ENCODE results near the gene NFE2. TPM values are rescaled to one million over a fixed set of nuclear protein-coding genes. Genes with fewer than 3 reads are reported as not detected.
A peak's percentile ranks its signal among the peaks of the same experiment; 100 is the strongest.

Gene NFE2
- total and polyA plus RNA-seq, 4 donors, result 0.44 to 155 (median 1.2) TPM

DNA sequence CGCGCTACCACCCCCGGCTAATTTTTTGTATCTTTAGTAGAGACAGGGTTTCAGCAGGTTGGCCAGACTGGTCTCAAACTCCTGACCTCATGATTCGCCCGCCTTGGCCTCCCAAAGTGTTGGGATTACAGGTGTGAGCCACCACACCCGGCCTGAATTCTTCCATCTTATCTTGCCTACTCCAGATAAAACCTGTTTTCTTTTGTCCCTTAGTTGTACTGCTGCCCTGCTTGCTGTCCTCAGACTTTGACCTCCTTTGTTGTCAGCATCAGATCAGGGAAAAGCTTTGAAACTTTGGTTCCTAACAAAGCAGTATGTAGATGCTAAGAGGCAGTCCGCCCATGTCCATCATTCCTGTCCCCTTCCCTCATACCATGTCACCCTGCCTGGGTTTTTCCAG, 40.0 kb upstream of the NFE2 start:
- Histone ChIP-seq H3K9ac (ENCODE audit: low read depth in 1 of 2, low read length in 2 of 2) (no peak overlapping the region), H3K27me3 (ENCODE audit: control insufficient read depth in 4 of 4, insufficient read depth in 4 of 4, low read length in 3 of 4) (no peaks in the 10 kb centered on the region), H3K27ac (ENCODE audit: low read depth in 1 of 2, low read length in 2 of 2) (no peak overlapping the region), H3K4me1 (ENCODE audit: control insufficient read depth in 4 of 4, insufficient read depth in 4 of 4, low read length in 3 of 4) (peaks cover 5 to 24% (median 13%) of the 10 kb centered on the region in 4 donors), H3K36me3 (ENCODE audit: control insufficient read depth in 4 of 4, insufficient read depth in 3 of 4, low read depth in 1 of 4, low read length in 3 of 4) (peaks cover 9 to 46% (median 32%) of the 10 kb centered on the region in 4 donors), H3K9me3 (ENCODE audit: control insufficient read depth in 4 of 4, low read length in 3 of 4) (no peaks in the 10 kb centered on the region), H3K4me3 (ENCODE audit: low read depth in 1 of 3, low read length in 3 of 3) (no peak overlapping the region)
- 90% methylated on average over 7 of the region's 7 CpGs for WGBS
- TF ChIP-seq HNF4A (conservative IDR thresholded peaks at IDR 0.05) (peak; percentile 27 to 34), GABPA (IDR thresholded peaks at IDR 0.05 in 1 of 2, conservative IDR thresholded peaks at IDR 0.05 in 1 of 2) (no peak), TAF1 (conservative IDR thresholded peaks at IDR 0.05) (no peak), JUND (IDR thresholded peaks at IDR 0.05) (no peak), YY1 (IDR thresholded peaks at IDR 0.05) (no peak)
- TF ChIP-seq, protein P1, sequence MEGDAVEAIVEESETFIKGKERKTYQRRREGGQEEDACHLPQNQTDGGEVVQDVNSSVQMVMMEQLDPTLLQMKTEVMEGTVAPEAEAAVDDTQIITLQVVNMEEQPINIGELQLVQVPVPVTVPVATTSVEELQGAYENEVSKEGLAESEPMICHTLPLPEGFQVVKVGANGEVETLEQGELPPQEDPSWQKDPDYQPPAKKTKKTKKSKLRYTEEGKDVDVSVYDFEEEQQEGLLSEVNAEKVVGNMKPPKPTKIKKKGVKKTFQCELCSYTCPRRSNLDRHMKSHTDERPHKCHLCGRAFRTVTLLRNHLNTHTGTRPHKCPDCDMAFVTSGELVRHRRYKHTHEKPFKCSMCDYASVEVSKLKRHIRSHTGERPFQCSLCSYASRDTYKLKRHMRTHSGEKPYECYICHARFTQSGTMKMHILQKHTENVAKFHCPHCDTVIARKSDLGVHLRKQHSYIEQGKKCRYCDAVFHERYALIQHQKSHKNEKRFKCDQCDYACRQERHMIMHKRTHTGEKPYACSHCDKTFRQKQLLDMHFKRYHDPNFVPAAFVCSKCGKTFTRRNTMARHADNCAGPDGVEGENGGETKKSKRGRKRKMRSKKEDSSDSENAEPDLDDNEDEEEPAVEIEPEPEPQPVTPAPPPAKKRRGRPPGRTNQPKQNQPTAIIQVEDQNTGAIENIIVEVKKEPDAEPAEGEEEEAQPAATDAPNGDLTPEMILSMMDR (IDR thresholded peaks at IDR 0.05; ENCODE audit: low read depth, low read length, missing input control), result no peak
- DNase-seq (ENCODE audit: low spot score), result no peak

DNA sequence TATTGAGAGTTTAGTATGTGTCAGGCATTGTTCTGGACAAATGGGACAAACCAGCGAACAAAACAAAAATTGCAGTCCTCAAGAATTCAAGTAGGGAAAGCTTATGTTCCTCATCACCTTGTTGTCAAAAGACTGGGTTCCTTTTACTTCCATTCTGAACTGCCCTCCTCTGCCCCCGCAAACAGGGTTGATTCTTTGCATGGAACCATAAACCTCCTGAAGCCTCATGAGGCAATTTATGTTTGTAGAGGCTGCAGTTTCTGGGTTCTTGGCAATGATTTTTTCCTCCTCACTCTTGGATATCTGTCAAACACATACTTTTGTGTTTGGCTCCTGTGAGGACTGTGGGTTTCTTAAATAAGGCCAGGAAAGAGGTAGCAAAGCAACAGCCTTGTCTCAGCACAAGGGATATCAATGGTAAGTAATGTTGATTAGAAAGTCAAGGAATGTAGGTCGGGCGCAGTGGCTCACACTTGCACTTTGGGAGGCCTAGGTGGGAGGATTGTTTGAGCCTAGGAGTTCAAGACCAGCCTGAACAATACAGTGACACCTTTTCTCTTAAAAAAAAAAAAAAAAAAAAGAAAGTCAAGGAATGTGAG, 38.0 kb upstream of the NFE2 start:
- TF ChIP-seq RXRA (IDR thresholded peaks at IDR 0.05), result no peak
- TF ChIP-seq HNF4A (conservative IDR thresholded peaks at IDR 0.05), result no peak
- no peak overlapping the region for H3K9ac ChIP-seq (ENCODE audit: low read depth in 1 of 2, low read length in 2 of 2)
- no peak overlapping the region for H3K4me3 ChIP-seq (ENCODE audit: low read depth in 1 of 3, low read length in 3 of 3)
- peaks cover 3 to 31% (median 24%) of the 10 kb centered on the region in 4 donors for H3K36me3 ChIP-seq (ENCODE audit: control insufficient read depth in 4 of 4, insufficient read depth in 3 of 4, low read depth in 1 of 4, low read length in 3 of 4)
- DNase-seq (ENCODE audit: low spot score), result no peak
- H3K27ac ChIP-seq (ENCODE audit: low read depth in 1 of 2, low read length in 2 of 2), result no peak overlapping the region
- H3K27me3 ChIP-seq (ENCODE audit: control insufficient read depth in 4 of 4, insufficient read depth in 4 of 4, low read length in 3 of 4), result no peaks in the 10 kb centered on the region
- WGBS, result 97% methylated on average over 4 of the region's 4 CpGs
- H3K4me1 ChIP-seq (ENCODE audit: control insufficient read depth in 4 of 4, insufficient read depth in 4 of 4, low read length in 3 of 4), result peaks cover 5 to 26% (median 13%) of the 10 kb centered on the region in 4 donors
- no peaks in the 10 kb centered on the region for H3K9me3 ChIP-seq (ENCODE audit: control insufficient read depth in 4 of 4, low read length in 3 of 4)

DNA sequence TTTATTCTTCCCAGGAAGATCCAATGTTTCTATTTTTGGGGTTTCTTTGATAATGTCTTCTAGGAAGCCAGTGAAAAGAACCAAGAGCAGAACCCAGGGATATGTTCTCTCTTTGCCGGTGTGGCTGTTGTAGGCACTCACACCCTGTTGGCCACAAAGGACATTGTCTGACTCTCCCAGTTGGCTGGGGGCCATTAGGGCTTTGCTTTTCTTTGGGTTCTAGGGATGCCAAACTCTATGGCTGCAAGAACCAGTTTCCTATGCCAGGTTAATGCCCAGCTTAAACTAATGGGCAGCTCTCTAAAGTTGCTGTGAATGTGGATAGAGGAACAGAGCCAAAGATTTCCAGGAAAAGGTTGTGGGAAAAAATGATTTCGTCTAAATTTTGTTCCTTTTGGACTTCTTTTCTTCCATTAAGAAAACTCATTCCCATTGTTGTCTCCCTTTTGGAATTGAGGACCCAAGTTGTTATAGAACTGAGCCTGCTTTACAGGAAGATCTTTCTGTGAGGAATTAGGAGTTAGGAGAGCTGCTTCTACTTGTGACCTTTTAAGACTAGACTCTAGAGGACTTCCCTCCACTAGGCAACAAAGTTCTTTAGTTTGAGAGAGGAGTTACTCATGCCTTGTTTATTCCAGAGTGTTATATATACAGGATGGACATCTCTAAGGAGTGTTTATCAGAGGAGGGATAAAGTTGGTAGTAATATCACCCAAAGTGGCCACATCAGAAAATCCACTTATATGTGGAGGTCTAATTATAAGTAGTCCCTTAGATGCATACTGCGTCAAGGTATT, 37.2 kb upstream of the NFE2 start:
- peaks cover 5 to 26% (median 13%) of the 10 kb centered on the region in 4 donors for H3K4me1 ChIP-seq (ENCODE audit: control insufficient read depth in 4 of 4, insufficient read depth in 4 of 4, low read length in 3 of 4)
- peaks cover 2 to 24% (median 18%) of the 10 kb centered on the region in 4 donors for H3K36me3 ChIP-seq (ENCODE audit: control insufficient read depth in 4 of 4, insufficient read depth in 3 of 4, low read depth in 1 of 4, low read length in 3 of 4)
- no peak for DNase-seq (ENCODE audit: low spot score)
- H3K9ac ChIP-seq (ENCODE audit: low read depth in 1 of 2, low read length in 2 of 2), result no peak overlapping the region
- WGBS, result 58% methylated on average over 3 of the region's 3 CpGs
- no peak overlapping the region for H3K27ac ChIP-seq (ENCODE audit: low read depth in 1 of 2, low read length in 2 of 2)
- H3K9me3 ChIP-seq (ENCODE audit: control insufficient read depth in 4 of 4, low read length in 3 of 4), result no peaks in the 10 kb centered on the region
- H3K4me3 ChIP-seq (ENCODE audit: low read depth in 1 of 3, low read length in 3 of 3), result no peak overlapping the region
- H3K27me3 ChIP-seq (ENCODE audit: control insufficient read depth in 4 of 4, insufficient read depth in 4 of 4, low read length in 3 of 4), result no peaks in the 10 kb centered on the region
- TF ChIP-seq SP1 (IDR thresholded peaks at IDR 0.05), result no peak
- no peak for TF ChIP-seq RAD21 (IDR thresholded peaks at IDR 0.05)
- no peak for TF ChIP-seq FOXA2 (IDR thresholded peaks at IDR 0.05)
- TF ChIP-seq, protein P2, sequence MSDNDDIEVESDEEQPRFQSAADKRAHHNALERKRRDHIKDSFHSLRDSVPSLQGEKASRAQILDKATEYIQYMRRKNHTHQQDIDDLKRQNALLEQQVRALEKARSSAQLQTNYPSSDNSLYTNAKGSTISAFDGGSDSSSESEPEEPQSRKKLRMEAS (IDR thresholded peaks at IDR 0.05), result no peak
- TF ChIP-seq HNF4A (conservative IDR thresholded peaks at IDR 0.05), result no peak
- TF ChIP-seq FOXA1 (IDR thresholded peaks at IDR 0.05), result no peak
- TF ChIP-seq, protein P3, sequence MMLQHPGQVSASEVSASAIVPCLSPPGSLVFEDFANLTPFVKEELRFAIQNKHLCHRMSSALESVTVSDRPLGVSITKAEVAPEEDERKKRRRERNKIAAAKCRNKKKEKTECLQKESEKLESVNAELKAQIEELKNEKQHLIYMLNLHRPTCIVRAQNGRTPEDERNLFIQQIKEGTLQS (IDR thresholded peaks at IDR 0.05), result no peak
- TF ChIP-seq, protein P4, sequence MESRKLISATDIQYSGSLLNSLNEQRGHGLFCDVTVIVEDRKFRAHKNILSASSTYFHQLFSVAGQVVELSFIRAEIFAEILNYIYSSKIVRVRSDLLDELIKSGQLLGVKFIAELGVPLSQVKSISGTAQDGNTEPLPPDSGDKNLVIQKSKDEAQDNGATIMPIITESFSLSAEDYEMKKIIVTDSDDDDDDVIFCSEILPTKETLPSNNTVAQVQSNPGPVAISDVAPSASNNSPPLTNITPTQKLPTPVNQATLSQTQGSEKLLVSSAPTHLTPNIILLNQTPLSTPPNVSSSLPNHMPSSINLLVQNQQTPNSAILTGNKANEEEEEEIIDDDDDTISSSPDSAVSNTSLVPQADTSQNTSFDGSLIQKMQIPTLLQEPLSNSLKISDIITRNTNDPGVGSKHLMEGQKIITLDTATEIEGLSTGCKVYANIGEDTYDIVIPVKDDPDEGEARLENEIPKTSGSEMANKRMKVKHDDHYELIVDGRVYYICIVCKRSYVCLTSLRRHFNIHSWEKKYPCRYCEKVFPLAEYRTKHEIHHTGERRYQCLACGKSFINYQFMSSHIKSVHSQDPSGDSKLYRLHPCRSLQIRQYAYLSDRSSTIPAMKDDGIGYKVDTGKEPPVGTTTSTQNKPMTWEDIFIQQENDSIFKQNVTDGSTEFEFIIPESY (IDR thresholded peaks at IDR 0.05), result no peak
- no peak for TF ChIP-seq YY1 (IDR thresholded peaks at IDR 0.05)
- TF ChIP-seq EGR1 (IDR thresholded peaks at IDR 0.05; ENCODE audit: low read depth in 2 of 2), result no peak
- TF ChIP-seq, protein P5, sequence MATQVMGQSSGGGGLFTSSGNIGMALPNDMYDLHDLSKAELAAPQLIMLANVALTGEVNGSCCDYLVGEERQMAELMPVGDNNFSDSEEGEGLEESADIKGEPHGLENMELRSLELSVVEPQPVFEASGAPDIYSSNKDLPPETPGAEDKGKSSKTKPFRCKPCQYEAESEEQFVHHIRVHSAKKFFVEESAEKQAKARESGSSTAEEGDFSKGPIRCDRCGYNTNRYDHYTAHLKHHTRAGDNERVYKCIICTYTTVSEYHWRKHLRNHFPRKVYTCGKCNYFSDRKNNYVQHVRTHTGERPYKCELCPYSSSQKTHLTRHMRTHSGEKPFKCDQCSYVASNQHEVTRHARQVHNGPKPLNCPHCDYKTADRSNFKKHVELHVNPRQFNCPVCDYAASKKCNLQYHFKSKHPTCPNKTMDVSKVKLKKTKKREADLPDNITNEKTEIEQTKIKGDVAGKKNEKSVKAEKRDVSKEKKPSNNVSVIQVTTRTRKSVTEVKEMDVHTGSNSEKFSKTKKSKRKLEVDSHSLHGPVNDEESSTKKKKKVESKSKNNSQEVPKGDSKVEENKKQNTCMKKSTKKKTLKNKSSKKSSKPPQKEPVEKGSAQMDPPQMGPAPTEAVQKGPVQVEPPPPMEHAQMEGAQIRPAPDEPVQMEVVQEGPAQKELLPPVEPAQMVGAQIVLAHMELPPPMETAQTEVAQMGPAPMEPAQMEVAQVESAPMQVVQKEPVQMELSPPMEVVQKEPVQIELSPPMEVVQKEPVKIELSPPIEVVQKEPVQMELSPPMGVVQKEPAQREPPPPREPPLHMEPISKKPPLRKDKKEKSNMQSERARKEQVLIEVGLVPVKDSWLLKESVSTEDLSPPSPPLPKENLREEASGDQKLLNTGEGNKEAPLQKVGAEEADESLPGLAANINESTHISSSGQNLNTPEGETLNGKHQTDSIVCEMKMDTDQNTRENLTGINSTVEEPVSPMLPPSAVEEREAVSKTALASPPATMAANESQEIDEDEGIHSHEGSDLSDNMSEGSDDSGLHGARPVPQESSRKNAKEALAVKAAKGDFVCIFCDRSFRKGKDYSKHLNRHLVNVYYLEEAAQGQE (IDR thresholded peaks at IDR 0.05), result no peak
- no peak for TF ChIP-seq NR2F2 (IDR thresholded peaks at IDR 0.05)
- no peak for TF ChIP-seq GABPA (IDR thresholded peaks at IDR 0.05 in 1 of 2, conservative IDR thresholded peaks at IDR 0.05 in 1 of 2)
- no peak for TF ChIP-seq RXRA (IDR thresholded peaks at IDR 0.05)
